A549 (cell line): Measurements from ENCODE around the gene IL6ST. TPM values are rescaled to one million over a fixed set of nuclear protein-coding genes. Genes with fewer than 3 reads are reported as not detected.

Source experiments
- ATAC-seq, 2 experiments: fragments of 200-7000 bp in 1 of 2; fragments of >200 bp in 1 of 2; cut with Nextera tagmentation in 1 of 2; cut with Tn5 transposase in 1 of 2; 3 replicates each; pipeline versions ENCODE4 v1.8.0 to v1.9.1; 2018 to 2020; ENCODE audit warnings: mild to moderate bottlenecking in 1 of 2, moderate library complexity in 1 of 2
- CTCF ChIA-PET: fragments of 300-600 bp; sonication (Branson Sonifier 250); formaldehyde crosslinking; extraction: SDS; loops from one replicate; lab custom pipeline; 2021; ENCODE audit warnings: antibody characterized with exemption, inconsistent platforms; lab: Yijun Ruan, JAX
- POLR2A ChIA-PET: fragments of 350-600 bp; formaldehyde crosslinking; extraction: SDS; loops from one replicate; lab custom pipeline; 2021; ENCODE audit warnings: antibody characterized with exemption, inconsistent platforms; lab: Yijun Ruan, JAX
- DNase-seq, 2 experiments: peaks; one replicate each; pipeline versions ENCODE4 v3.0.0 to v3.0.0-alpha.2; 2011 to 2016; ENCODE audit warnings: low read depth in 1 of 2, low spot score in 1 of 2
- FAIRE-seq: peaks from 2 replicates; lab custom pipeline; 2011; peaks lifted over from hg19 to GRCh38; lab: Jason Lieb, UNC
- H3K27ac ChIP-seq, 2 experiments: fragments of >200 bp; sonication (Bioruptor Twin); formaldehyde crosslinking; 3 replicates each; pipeline ENCODE4 v1.5.1; 2016 to 2017
- H3K4me1 ChIP-seq: fragments of >200 bp; sonication (Bioruptor Twin); formaldehyde crosslinking; 3 replicates; pipeline ENCODE4 v1.6.1; 2016
- H3K4me2 ChIP-seq: fragments of >200 bp; sonication (Bioruptor Twin); formaldehyde crosslinking; 3 replicates; pipeline ENCODE4 v1.6.1; 2016
- H3K4me3 ChIP-seq: fragments of >200 bp; sonication (Bioruptor Twin); formaldehyde crosslinking; 3 replicates; pipeline ENCODE4 v1.5.1; 2016
- H3K9me3 ChIP-seq: fragments of >200 bp; sonication (Bioruptor Twin); formaldehyde crosslinking; 3 replicates; pipeline ENCODE4 v1.6.1; 2016
- BHLHE40 ChIP-seq: IDR thresholded peaks from 2 replicates; pipeline ENCODE4 v1.6.1; 2012; ENCODE audit warnings: low read depth, low read length, inconsistent platforms
- EHMT2 ChIP-seq: fragments of 200-600 bp; sonication (generic); IDR thresholded peaks from 2 replicates; pipeline ENCODE4 v1.6.1; 2016; ENCODE audit warnings: antibody characterized with exemption, low read depth, mild to moderate bottlenecking, moderate library complexity
- EP300 ChIP-seq, 2 experiments: fragments of >200 bp; sonication (Bioruptor Twin); formaldehyde crosslinking; IDR thresholded peaks; 2 replicates in 1 of 2; 3 replicates in 1 of 2; pipeline ENCODE4 v1.6.1; 2016 to 2017
- ESRRA ChIP-seq: fragments of 150-350 bp; IDR thresholded peaks from 2 replicates; pipeline ENCODE4 v1.6.1; 2014; ENCODE audit warnings: mild to moderate bottlenecking, low read length, borderline replicate concordance
- FOXS1 ChIP-seq: fragments of 250-450 bp; sonication (Bioruptor Pico); IDR thresholded peaks from 2 replicates; pipeline ENCODE4 v1.5.0; 2020; ENCODE audit warnings: mild to moderate bottlenecking, moderate library complexity
- HEYL ChIP-seq: fragments of 250-450 bp; sonication (Bioruptor Pico); IDR thresholded peaks from 2 replicates; pipeline ENCODE4 v1.8.0; 2021; ENCODE audit warnings: mild to moderate bottlenecking, moderate library complexity
- HOXB5 ChIP-seq: fragments of 250-450 bp; sonication (Bioruptor Pico); IDR thresholded peaks from 2 replicates; pipeline ENCODE4 v1.5.0; 2020; ENCODE audit warnings: mild to moderate bottlenecking, moderate library complexity
- JUNB ChIP-seq: fragments of >200 bp; sonication (Bioruptor Twin); formaldehyde crosslinking; IDR thresholded peaks from 2 replicates; pipeline ENCODE4 v1.6.1; 2016
- KDM1A ChIP-seq: fragments of 200-600 bp; sonication (generic); IDR thresholded peaks from 2 replicates; pipeline ENCODE4 v1.6.1; 2016; ENCODE audit warnings: low read depth, mild to moderate bottlenecking
- KDM5A ChIP-seq: fragments of 200-600 bp; sonication (generic); IDR thresholded peaks from 2 replicates; pipeline ENCODE4 v1.6.1; 2016; ENCODE audit warnings: antibody characterized with exemption, mild to moderate bottlenecking
- MAZ ChIP-seq: fragments of 150-350 bp; IDR thresholded peaks from 2 replicates; pipeline ENCODE4 v1.6.1; 2014; ENCODE audit warnings: antibody characterized with exemption, low read depth, low read length, borderline replicate concordance
- NR3C1 ChIP-seq: fragments of >200 bp; sonication (Bioruptor Twin); formaldehyde crosslinking; IDR thresholded peaks from 3 replicates; pipeline ENCODE4 v1.6.1; 2017
- POLR2AphosphoS2 ChIP-seq: conservative IDR thresholded peaks from 2 replicates; pipeline ENCODE4 v1.6.1; 2012; ENCODE audit warnings: low read length, improper control_type of control experiment, inconsistent platforms
- RAD21 ChIP-seq, 2 experiments: fragments of >200 bp in 1 of 2; sonication (Bioruptor Twin) in 1 of 2; formaldehyde crosslinking in 1 of 2; IDR thresholded peaks in 1 of 2; conservative IDR thresholded peaks in 1 of 2; 2 replicates in 1 of 2; 3 replicates in 1 of 2; pipeline ENCODE4 v1.6.1; 2012 to 2018; ENCODE audit warnings: inconsistent platforms in 1 of 2
- RARB ChIP-seq: fragments of 250-450 bp; sonication (Bioruptor Pico); IDR thresholded peaks from 2 replicates; pipeline ENCODE4 v1.8.0; 2021; ENCODE audit warnings: mild to moderate bottlenecking, moderate library complexity
- RNF2 ChIP-seq: fragments of 200-600 bp; sonication (generic); IDR thresholded peaks from 2 replicates; pipeline ENCODE4 v1.6.1; 2016; ENCODE audit warnings: low read depth, mild to moderate bottlenecking, antibody characterized with exemption, moderate library complexity, borderline replicate concordance
- ZFP36 ChIP-seq: fragments of 450-650 bp; IDR thresholded peaks from 2 replicates; pipeline ENCODE4 v1.6.1; 2014; ENCODE audit warnings: borderline replicate concordance; ENCODE audit not compliant: partially characterized antibody
- ZNF302 ChIP-seq: fragments of 250-450 bp; sonication (Bioruptor Pico); IDR thresholded peaks from 2 replicates; pipeline ENCODE4 v1.9.0; 2021; ENCODE audit warnings: inconsistent platforms, mild to moderate bottlenecking, moderate library complexity
- WGBS: methylation state at CpG from one replicate; pipeline ENCODE4 v1.1.6; 2017; ENCODE audit errors: missing lambda C conversion rate; 5-methylcytosine and 5-hydroxymethylcytosine counted together
- polyA plus RNA-seq, 4 experiments: library from polyadenylated mRNA; depleted of rRNA in 3 of 4; stranded (reverse); fragments of >200 nt; fragmentation: RNase III in 1 of 4; extraction: RNeasy Plus Mini Kit Qiagen cat#74134 plus additional on column Dnase treatment in 1 of 4; gene quantifications; 2 replicates in 3 of 4; 3 replicates in 1 of 4; pipeline ENCODE4 v1.2.3, GENCODE V29; 2011 to 2017
- TF ChIP-seq, protein P1 (sequence below): fragments of 250-450 bp; sonication (Bioruptor Pico); IDR thresholded peaks from 2 replicates; pipeline ENCODE4 v1.5.0; 2020; ENCODE audit warnings: low read depth, mild to moderate bottlenecking, moderate library complexity
- TF ChIP-seq, protein P2 (sequence below): fragments of >200 bp; sonication (Bioruptor Twin); formaldehyde crosslinking; IDR thresholded peaks from 2 replicates; pipeline ENCODE4 v1.6.1; 2016
- TF ChIP-seq, protein P3 (sequence below): fragments of >200 bp; sonication (Bioruptor Twin); formaldehyde crosslinking; IDR thresholded peaks from 3 replicates; pipeline ENCODE4 v1.5.1; 2016
- TF ChIP-seq, protein P4 (sequence below): fragments of 200-600 bp; sonication (generic); IDR thresholded peaks from 2 replicates; pipeline ENCODE4 v1.6.1; 2016; ENCODE audit warnings: antibody characterized with exemption, mild to moderate bottlenecking, moderate library complexity
- TF ChIP-seq, protein P5 (sequence below): fragments of 250-450 bp; sonication (Bioruptor Pico); IDR thresholded peaks from 2 replicates; pipeline ENCODE4 v1.5.0; 2021; ENCODE audit warnings: mild to moderate bottlenecking, moderate library complexity, borderline replicate concordance

IL6ST gene
- polyA plus RNA-seq, 2 of the 4 experiments (the other 2 are of a cell fraction) = 46.2 to 183 TPM

DNA sequence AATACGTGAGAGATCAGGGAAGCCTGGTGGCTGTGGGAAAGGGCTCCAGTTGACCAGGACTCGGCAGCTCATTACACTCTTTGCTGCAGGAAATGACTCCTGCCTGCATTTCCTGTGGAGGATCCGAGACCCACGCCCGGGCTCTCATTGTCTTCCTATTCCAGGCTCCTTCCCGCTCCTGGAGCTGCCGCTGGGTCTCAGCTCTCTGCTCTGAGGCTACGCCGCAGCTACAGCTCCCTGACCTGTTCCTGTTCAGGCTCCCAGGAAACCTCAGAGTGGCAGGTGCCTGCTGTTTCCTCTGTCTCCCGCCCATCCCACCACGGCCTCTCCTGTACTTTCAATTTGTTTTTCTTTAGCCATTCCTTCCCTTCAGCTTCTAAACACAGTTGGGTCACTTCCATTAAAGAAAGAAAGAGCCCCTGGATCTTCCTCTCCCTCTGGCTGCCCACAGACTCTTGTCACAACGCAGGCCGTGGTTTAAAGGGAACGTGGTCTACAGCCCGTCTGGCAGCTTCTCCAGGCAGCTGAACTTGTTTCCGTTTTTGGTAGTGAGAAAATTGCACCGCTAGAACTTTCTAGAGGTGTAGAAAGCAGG lies 71.5 kb downstream of the IL6ST start:
- peak overlapping the region; percentile 31 to 82; a peak in 3 of 6 replicates for H3K27ac ChIP-seq
- H3K4me1 ChIP-seq = peaks cover 25% of the 10 kb centered on the region
- ChIA-PET POLR2A (no interaction called here), CTCF (interaction anchor here (0.9 to 2.3 kb wide), 6 partner anchors 11 to 348 kb away, joined by 3 to 14 read pairs (median 4); partner anchors contain the start of gene SLC38A9)
- no peak overlapping the region for H3K4me3 ChIP-seq
- no peak for ATAC-seq
- TF ChIP-seq EP300 (IDR thresholded peaks at IDR 0.05) (no peak), ESRRA (no peak), BHLHE40 (no peak), HEYL (CRISPR knock-in tag) (no peak), ZNF302 (CRISPR knock-in tag) (no peak), EHMT2 (no peak), MAZ (no peak), POLR2AphosphoS2 (no peak), JUNB (no peak)
- TF ChIP-seq, protein P1, sequence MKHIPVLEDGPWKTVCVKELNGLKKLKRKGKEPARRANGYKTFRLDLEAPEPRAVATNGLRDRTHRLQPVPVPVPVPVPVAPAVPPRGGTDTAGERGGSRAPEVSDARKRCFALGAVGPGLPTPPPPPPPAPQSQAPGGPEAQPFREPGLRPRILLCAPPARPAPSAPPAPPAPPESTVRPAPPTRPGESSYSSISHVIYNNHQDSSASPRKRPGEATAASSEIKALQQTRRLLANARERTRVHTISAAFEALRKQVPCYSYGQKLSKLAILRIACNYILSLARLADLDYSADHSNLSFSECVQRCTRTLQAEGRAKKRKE (CRISPR knock-in tag) = no peak
- TF ChIP-seq, protein P2, sequence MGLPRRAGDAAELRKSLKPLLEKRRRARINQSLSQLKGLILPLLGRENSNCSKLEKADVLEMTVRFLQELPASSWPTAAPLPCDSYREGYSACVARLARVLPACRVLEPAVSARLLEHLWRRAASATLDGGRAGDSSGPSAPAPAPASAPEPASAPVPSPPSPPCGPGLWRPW = no peak
- TF ChIP-seq, protein P3, sequence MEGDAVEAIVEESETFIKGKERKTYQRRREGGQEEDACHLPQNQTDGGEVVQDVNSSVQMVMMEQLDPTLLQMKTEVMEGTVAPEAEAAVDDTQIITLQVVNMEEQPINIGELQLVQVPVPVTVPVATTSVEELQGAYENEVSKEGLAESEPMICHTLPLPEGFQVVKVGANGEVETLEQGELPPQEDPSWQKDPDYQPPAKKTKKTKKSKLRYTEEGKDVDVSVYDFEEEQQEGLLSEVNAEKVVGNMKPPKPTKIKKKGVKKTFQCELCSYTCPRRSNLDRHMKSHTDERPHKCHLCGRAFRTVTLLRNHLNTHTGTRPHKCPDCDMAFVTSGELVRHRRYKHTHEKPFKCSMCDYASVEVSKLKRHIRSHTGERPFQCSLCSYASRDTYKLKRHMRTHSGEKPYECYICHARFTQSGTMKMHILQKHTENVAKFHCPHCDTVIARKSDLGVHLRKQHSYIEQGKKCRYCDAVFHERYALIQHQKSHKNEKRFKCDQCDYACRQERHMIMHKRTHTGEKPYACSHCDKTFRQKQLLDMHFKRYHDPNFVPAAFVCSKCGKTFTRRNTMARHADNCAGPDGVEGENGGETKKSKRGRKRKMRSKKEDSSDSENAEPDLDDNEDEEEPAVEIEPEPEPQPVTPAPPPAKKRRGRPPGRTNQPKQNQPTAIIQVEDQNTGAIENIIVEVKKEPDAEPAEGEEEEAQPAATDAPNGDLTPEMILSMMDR = no peak
- H3K4me2 ChIP-seq = no peak overlapping the region
- H3K9me3 ChIP-seq = no peaks in the 10 kb centered on the region
- no peak for DNase-seq
- FAIRE-seq = no peak
- WGBS = 93% methylated on average over 17 of the region's 17 CpGs

DNA sequence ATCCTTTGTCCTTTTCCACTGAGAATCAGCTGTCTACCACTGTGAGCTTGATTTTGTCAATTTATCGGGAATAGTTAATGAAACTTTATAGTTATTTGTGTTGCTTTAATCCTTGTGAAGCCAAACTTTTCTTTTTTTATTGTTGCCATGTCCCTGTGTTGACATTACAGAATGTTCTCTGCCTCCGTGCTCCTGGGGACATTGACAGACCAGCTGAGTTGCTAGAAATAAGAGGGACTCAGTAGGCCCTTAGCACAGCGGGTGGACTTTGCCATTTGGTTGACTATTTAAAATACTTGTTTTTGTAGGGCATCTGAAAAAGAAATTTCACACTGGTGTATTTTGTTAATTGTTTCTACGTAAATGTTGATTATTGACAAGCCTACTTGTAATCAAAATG lies 73.1 kb downstream of the IL6ST start:
- H3K4me1 ChIP-seq = peaks cover 23% of the 10 kb centered on the region
- ChIA-PET CTCF (interaction anchor here (0.6 to 2.1 kb wide), 13 partner anchors 12 to 578 kb away, joined by 3 to 10 read pairs (median 3); no protein-coding TSS in a partner anchor), POLR2A (no interaction called here)
- TF ChIP-seq KDM1A (no peak), HOXB5 (CRISPR knock-in tag) (no peak), NR3C1 (no peak), RAD21 (conservative IDR thresholded peaks at IDR 0.05 in 1 of 2, IDR thresholded peaks at IDR 0.05 in 1 of 2) (no peak), RNF2 (no peak), FOXS1 (no peak)
- DNase-seq = no peak
- WGBS = 87% methylated on average over 4 of the region's 4 CpGs
- FAIRE-seq = no peak
- peak overlapping the region; percentile 29 to 64; a peak in 3 of 6 replicates for H3K27ac ChIP-seq
- H3K4me2 ChIP-seq = no peak overlapping the region
- ATAC-seq = no peak
- no peak overlapping the region for H3K4me3 ChIP-seq
- H3K9me3 ChIP-seq = no peaks in the 10 kb centered on the region

DNA sequence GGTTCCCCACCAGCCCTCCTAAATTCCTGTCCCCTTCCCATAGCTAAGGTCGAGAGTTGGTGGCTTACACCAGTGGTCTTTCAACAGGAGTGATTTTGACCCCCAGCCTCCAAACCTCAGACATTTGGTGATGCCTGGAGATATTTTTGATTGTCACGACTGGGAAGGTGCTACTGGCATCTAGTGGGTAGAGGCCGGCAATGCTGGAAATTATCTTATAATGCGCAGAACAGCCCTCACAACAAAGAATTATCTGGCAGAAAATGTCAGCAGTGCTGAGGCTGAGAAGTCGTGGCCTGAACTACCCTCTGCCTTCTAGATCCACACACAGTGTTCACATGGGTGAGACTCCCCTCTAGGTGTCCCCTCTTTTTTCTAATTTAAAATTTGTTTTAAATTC lies 74.0 kb downstream of the IL6ST start:
- CTCF ChIA-PET = interaction anchor here (0.7 to 2.2 kb wide), 18 partner anchors 9 to 723 kb away, joined by 3 to 10 read pairs (median 5); no protein-coding TSS in a partner anchor
- ATAC-seq (peak; percentile 47 to 74; a peak in 4 of 6 replicates), FAIRE-seq (no peak), DNase-seq (peak in 1 of 2 experiments; percentile 32)
- H3K27ac ChIP-seq = peak overlapping the region; percentile 40 to 65; a peak in 5 of 6 replicates
- no peak overlapping the region for H3K4me2 ChIP-seq
- POLR2A ChIA-PET = no interaction called here
- no peak overlapping the region for H3K4me3 ChIP-seq
- no peaks in the 10 kb centered on the region for H3K9me3 ChIP-seq
- WGBS = 28% methylated on average over 5 of the region's 5 CpGs
- H3K4me1 ChIP-seq = peaks cover 19% of the 10 kb centered on the region
- TF ChIP-seq RARB (CRISPR knock-in tag) = no peak
- TF ChIP-seq KDM5A = no peak
- TF ChIP-seq, protein P4, sequence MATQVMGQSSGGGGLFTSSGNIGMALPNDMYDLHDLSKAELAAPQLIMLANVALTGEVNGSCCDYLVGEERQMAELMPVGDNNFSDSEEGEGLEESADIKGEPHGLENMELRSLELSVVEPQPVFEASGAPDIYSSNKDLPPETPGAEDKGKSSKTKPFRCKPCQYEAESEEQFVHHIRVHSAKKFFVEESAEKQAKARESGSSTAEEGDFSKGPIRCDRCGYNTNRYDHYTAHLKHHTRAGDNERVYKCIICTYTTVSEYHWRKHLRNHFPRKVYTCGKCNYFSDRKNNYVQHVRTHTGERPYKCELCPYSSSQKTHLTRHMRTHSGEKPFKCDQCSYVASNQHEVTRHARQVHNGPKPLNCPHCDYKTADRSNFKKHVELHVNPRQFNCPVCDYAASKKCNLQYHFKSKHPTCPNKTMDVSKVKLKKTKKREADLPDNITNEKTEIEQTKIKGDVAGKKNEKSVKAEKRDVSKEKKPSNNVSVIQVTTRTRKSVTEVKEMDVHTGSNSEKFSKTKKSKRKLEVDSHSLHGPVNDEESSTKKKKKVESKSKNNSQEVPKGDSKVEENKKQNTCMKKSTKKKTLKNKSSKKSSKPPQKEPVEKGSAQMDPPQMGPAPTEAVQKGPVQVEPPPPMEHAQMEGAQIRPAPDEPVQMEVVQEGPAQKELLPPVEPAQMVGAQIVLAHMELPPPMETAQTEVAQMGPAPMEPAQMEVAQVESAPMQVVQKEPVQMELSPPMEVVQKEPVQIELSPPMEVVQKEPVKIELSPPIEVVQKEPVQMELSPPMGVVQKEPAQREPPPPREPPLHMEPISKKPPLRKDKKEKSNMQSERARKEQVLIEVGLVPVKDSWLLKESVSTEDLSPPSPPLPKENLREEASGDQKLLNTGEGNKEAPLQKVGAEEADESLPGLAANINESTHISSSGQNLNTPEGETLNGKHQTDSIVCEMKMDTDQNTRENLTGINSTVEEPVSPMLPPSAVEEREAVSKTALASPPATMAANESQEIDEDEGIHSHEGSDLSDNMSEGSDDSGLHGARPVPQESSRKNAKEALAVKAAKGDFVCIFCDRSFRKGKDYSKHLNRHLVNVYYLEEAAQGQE = no peak
- no peak for TF ChIP-seq ZFP36
- TF ChIP-seq, protein P5, sequence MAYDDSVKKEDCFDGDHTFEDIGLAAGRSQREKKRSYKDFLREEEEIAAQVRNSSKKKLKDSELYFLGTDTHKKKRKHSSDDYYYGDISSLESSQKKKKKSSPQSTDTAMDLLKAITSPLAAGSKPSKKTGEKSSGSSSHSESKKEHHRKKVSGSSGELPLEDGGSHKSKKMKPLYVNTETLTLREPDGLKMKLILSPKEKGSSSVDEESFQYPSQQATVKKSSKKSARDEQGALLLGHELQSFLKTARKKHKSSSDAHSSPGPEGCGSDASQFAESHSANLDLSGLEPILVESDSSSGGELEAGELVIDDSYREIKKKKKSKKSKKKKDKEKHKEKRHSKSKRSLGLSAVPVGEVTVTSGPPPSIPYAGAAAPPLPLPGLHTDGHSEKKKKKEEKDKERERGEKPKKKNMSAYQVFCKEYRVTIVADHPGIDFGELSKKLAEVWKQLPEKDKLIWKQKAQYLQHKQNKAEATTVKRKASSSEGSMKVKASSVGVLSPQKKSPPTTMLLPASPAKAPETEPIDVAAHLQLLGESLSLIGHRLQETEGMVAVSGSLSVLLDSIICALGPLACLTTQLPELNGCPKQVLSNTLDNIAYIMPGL = no peak
